Fibroblast of villous mesenchyme (primary cell): Measurements from ENCODE around the gene CCR6. TPM values are rescaled to one million over a fixed set of nuclear protein-coding genes. Genes with fewer than 3 reads are reported as not detected.

ENCODE experiments used
- DNase-seq: peaks from one replicate; pipeline ENCODE4 v3.0.0-alpha.2; 2010; ENCODE audit warnings: low read depth
- H3K4me3 ChIP-seq: 2 replicates; pipeline ENCODE4 v1.5.1; 2011; ENCODE audit warnings: low read depth, mild to moderate bottlenecking, low read length
- total RNA-seq: library from RNA; depleted of rRNA; stranded (reverse); fragments of >200 nt; gene quantifications from 2 replicates; pipeline ENCODE4 v1.2.3, GENCODE V29; 2012
- TF ChIP-seq, protein P1 (sequence below): IDR thresholded peaks from 2 replicates; pipeline ENCODE4 v1.5.1; 2012; ENCODE audit warnings: low read depth, mild to moderate bottlenecking, low read length; ENCODE audit not compliant: insufficient read depth

The CCR6 gene
- total RNA-seq, 1 donor: not detected

DNA sequence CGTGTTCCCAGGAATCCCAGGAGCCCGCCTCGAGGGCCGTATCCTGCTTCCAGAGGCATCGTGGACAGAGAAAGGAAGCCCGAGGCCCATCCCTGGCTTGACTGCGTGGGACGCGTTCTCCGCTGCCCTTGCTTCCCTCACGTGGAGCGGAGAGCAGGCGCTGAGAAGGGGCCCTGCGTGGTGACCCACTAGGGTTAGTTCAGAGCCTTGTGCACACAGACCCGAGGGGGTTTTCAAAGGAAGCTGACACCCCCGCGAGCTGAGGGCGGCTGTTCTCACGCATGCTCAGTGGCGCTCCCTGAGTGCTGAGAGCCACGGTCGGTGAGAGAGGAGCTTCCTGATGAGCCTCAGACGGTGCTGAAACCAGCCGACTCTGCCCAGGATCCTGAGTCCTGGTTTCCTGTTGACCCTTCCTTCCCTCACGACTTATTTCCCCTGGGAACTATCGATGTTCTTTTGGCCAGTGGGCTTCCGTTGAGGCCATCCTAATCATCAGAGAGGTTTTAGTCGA is 28.9 kb upstream of the CCR6 start:
- no peak for DNase-seq
- TF ChIP-seq, protein P1, sequence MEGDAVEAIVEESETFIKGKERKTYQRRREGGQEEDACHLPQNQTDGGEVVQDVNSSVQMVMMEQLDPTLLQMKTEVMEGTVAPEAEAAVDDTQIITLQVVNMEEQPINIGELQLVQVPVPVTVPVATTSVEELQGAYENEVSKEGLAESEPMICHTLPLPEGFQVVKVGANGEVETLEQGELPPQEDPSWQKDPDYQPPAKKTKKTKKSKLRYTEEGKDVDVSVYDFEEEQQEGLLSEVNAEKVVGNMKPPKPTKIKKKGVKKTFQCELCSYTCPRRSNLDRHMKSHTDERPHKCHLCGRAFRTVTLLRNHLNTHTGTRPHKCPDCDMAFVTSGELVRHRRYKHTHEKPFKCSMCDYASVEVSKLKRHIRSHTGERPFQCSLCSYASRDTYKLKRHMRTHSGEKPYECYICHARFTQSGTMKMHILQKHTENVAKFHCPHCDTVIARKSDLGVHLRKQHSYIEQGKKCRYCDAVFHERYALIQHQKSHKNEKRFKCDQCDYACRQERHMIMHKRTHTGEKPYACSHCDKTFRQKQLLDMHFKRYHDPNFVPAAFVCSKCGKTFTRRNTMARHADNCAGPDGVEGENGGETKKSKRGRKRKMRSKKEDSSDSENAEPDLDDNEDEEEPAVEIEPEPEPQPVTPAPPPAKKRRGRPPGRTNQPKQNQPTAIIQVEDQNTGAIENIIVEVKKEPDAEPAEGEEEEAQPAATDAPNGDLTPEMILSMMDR: no peak
- H3K4me3 ChIP-seq: no peak overlapping the region

DNA sequence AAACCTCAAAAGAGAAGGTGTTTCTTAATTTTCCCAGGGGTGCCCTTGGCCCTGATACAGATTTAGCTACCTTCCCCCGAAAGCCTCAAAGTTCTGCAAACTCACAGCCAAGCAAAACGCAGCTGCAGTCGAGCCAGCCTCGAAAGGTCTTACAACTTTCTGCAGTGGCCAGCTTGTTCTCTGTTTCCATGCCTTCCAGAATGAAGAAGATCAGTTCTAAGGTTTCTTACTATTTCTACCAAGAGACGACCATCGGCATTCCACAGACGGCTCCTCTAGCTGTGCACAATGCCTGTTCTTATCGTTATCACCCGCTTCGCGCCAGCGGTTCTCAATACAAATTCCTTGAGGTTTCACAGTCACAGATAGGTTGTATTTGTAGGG is 28.5 kb upstream of the CCR6 start:
- no peak for DNase-seq
- TF ChIP-seq, protein P1: no peak
- no peak overlapping the region for H3K4me3 ChIP-seq

DNA sequence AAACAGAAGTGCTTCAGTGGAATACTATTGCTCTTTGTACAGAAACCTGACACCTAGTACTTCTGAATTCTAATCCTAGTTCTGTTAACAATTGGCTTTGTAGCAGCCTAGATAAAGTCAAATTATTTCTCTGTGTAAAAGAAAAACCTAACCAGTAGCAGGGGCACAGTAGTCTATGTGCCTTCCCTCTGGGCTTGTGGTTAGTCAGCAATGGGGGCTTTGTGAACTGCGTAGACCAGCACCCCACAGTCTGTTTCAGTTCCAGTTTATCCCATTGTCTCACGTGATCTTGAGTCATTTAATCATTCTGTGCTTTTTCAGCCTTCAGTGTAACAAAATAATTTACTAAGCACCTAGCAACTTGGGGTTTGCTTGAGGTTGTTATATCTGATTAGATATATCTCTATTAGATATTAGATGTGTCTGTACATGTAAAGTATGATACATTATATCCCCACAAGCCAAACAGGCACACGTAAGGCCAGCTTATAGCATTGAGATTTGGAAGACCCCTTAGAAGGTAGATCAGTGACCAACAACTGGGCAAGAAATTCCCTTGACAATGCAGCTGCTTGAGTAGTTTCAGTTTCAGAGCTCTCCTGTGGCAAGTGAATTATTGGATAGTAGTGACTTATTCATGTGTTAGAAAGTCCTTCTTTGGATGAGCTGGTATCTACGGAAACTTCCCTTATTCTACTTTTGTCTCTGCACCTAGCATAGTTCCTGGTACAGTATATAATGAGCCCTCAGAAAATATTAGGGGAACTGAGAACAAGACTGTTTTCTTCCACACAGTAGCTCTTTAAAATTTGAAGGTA is 27.9 kb upstream of the CCR6 start:
- no peak overlapping the region for H3K4me3 ChIP-seq
- TF ChIP-seq, protein P1: no peak
- DNase-seq: no peak

DNA sequence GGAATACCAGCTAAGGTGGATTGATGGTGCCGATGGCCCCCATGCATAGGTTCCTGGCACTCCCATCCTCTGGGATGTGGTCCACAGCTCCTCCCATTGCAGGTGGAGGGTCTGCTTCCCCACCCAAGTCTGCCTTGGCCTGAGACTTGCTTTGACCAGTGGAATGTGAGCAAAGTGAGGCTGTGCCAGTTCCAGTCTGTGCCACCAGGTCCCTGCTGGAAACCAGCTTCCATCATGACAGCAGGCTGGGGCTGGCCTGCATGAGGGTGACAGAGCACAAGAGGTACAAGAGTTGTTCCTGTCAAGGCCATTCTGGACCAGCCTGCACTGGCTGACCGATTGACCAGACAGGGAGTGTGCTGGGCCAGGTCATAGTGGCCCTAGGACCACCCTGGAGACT is 27.0 kb upstream of the CCR6 start:
- no peak for DNase-seq
- TF ChIP-seq, protein P1: no peak
- no peak overlapping the region for H3K4me3 ChIP-seq

DNA sequence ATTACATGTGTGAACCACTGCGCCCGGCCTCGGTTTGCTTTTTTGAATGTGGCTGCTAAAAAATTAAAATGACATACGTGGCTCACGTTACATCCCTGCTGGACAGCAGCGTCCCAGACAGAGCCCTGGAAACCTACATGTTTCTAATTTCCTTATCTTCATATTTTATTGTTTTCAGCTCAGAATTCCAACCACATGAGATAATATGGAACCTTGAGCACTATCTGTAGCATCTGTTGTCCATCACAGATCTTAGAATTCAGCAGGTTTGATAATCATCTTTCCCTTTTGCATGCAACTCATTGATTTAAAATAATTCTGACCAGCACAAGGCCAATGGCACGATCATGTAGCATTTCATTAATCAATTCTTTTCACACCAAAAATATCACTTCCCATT is 25.9 kb upstream of the CCR6 start:
- DNase-seq: no peak
- TF ChIP-seq, protein P1: no peak
- no peak overlapping the region for H3K4me3 ChIP-seq

DNA sequence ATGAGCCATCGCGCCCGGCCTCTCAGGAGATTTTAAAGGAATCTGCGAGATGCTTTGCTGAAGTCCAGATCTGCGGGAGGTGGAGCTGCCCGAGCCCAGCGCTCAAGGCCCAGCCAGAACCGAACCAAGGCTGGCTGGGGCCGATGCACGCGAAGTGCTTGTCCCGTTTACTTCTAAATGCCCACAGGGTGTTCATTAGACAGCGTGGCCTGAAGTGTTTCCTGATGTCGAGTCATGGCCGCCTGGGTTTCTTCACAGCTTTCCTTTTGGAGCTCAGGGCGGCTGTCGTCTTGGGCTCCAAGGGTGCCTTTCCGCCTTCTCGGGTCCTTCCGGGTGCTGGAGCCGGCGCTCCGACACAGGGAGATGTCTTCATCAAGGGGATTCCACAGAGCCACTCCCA is 25.1 kb upstream of the CCR6 start:
- no peak for DNase-seq
- TF ChIP-seq, protein P1: no peak

More for the DNA sequence above, 25.1 kb upstream of the CCR6 start:
- H3K4me3 ChIP-seq: no peak overlapping the region
